NK-92 (cell line): ENCODE measurements around the gene ADRA1B.

Experiments
- DNase-seq: peaks from one replicate; lab custom pipeline; 2025; ENCODE audit not compliant: unreplicated experiment; lab: John Stamatoyannopoulos, UW

ADRA1B gene

DNA sequence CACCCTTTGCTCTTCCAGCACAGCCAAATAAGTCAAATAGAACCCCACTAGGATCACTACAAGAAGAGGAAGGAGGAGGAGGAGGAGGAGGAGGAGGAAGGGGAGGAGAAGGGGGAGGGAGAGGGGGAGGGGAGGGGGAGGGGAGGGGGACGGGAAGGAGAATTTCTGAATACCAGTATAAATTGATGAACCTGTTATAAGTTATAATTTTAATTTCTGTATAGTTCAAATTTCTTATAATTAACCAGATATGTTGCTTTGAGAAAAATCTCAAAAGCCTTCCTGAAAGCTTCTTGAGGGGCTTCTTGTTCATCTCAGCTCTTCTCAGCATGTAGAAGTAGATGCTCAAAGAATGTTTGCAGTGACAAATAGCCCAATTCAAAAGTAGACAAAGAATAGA, 15.0 kb upstream of the ADRA1B start:
- DNase-seq: no peak

DNA sequence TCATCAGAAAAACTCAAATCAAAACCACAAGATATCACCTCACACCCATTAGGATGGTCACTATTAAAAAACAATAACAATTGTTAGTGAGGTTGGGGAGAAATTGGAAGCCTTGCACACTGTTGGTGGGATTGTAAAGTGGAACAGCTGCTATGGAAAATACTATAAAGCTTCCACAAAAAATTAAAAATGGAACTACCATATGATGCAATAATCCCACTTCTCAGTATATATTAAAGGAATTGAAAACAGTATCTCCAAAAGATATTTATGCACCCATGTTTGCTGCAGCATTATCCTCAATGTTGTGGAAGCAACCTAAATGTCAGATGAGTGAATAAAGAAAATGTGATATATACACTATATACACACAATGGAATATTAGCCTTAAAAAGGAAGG, 14.5 kb upstream of the ADRA1B start:
- no peak for DNase-seq

DNA sequence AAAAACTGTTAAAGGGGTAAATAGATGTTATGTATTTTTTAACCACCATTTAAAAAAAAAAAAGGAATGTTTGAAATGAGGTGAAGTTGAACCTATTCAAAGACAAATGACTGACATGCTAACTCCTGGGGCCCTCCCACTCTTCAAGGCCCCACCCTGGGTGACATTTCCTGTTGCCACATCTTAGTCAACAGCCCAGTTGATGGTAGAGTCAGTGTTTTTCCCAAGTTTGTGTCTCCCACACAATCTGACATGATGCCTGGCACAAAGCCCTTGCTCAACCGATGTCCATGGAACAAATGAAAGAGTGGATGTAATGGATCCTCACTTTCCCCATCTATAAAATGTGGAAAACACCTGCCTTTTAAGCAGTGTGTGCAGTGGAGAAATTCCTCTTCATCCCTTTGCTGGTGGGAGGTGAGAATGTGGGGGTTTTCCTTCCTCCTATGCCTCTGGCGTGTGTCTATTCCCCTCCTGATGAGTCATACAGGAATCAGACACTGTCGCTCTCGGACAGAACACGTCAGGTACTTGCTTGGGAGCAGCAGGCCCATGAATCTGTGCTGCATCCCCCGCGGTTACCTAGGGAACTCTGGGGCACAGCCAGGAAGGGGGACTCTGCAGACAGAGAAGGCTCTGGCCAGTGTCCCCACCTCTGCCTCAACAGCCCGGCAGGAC, 13.7 kb upstream of the ADRA1B start:
- DNase-seq: no peak

DNA sequence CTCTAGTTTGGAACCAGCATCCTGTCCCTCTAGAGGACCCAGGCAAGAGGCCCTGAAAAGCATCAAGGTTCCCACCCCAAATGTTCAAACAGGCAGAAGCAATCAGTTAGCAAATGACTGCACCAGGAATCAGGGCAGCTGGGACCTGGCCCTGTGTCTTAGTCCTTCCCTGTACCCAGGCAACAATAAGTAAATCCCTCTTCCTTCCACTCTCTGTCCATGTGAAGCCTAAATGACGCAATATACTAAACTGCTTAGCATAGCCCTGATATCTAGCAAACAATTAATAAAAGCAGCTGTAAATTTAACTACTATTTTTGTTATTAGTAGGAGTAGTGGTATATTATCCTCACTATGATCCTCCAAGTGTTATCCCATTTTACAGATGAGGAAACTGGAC, 13.2 kb upstream of the ADRA1B start:
- DNase-seq: no peak

DNA sequence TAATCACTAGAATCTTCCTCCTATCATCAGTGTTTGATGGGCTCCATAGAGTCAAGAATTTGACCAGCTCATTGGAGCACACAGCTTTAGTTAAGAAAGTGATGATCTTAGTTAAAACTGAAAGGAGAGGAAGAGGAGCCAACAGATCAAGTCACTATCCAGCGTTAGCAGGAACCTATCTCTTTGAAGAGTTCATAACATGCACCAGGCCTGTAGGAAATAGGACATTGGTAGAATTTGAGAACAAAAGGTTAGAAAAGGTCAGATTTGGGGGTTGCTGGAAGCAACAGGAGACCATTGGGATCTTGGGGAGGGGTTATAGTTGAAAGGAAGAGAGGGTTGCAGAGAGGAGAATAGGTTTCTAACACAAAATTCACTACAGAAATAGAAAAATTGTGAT, 11.4 kb upstream of the ADRA1B start:
- no peak for DNase-seq

DNA sequence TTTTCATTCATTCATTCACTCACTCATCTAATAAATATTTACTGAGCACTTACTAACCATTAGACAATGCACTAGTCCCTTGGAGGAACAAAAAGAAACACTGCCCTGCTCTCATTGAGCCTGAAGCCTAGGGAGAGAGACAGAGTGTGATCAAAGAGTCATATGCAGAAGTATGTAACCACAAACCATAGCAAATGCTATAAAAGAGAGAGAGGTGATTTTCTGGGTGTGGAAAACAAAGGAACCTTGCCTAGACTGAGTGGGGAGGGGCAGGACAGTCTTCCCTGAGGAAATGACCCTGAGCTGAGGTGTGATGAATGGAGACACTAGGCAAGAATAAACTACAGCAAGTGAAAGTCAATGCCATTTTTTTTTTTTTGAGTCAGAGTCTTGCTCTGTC, 10.8 kb upstream of the ADRA1B start:
- no peak for DNase-seq

DNA sequence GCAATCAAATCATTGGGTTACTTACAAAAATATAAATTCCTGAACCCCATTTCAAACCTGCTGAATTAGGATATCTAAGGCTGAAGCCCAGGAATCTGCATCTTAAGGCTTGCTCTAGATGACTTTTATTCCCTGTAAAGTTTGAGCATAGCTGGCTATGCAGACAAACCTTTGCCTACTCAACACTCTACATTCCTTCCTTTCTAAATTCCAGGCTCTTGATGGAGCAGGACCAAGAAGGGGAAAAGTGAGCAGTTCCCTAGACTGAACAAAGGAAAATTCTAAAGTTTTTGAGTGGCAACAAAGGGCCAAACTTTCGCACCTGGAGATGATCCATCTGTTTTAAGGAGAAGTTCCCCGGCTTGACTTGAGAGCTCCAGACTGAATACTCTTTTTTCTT, 9.8 kb upstream of the ADRA1B start:
- DNase-seq: no peak

DNA sequence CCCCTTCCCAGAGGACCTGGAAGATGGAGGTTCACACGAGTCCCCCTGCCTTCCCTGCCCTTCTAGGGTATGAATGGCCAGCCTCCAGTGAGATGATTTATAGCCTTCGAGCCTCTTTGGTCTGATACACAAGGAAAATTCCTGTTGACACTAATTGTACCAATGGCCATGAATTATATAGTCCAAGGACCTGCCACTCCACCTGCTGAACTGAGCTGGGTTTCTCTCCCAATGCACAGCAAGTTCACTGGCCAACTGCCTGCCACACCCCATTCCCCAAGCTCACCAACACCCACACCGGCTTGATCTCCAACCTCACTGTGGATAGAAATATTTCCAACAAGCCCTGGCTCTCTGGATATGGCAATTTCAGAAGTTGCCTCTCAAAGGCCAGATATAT, 9.3 kb upstream of the ADRA1B start:
- no peak for DNase-seq

DNA sequence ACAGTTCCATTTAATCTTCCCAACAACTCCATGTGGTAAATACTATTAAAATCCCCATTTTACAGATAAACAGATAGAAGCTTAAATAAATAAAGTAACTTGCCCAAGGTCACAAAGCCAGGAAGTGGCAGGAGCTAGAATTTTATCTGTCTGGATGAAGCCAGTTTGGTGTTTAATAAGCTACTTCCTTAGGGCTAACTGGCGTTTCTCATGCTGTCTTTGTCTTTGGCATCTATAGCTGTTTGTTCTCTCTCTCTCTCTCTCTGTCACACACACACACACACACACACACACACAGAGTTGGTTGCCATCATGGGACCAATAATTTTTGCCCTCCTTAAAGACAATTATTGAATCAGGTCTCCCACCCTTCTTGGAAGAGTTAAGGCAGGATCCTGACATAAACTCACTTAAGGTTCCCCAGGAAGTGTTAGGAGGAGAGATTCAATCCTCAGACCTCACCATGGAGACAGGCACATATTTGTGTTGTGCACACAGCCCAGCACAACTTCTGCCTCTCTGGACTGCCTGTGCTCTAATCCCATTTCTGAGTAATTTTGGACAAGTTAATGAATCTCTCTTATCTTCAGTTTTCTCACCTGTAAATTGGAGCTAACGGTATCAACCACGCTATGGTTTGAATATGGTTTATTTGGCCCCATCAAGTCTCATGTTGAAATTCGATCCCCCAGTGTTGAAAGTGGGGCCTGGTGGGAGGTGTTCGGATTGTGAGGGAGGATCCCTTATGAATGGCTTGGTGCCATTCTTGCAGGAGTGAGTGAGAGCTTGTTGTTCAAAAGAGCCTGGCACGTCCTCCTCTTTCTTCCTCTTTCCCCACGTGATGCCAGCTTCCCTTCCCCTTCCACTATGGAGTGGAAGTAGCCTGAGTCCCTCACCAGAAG, 8.3 kb upstream of the ADRA1B start:
- no peak for DNase-seq

DNA sequence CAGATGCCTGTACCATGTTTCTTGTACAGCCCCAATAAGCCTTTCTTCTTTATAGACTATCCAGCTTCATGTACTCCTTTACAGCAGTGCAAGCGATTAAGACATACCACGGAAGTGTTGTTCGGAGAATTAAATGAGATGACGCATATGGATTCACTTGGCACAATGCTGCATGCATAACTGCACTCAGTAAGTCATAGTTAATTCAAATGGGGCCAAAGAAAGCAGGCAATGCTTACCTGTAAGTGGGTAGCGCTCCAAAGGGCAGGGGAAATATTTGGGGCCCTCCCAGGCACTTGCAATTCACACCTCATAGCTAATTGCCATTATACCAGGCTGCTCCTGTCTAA, 7.7 kb upstream of the ADRA1B start:
- no peak for DNase-seq

DNA sequence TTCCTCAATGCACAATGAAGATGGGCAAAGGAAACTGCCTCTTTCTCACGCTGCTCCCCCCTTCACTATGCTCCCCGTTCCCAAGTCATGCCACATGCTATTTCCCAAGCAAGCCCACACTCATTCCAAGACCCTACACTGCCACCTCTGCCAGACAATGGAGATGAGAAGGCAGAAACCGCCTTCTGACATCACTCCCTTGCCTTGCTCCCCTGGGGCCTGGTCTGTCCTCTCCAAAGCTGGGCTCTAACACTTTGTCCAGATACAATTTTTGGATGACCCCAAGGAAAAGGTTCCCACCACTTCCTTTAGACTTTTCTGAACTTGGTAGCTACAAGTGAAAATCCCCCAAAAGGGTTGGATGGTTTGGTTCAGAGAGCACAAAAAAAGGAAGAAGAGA, 7.2 kb upstream of the ADRA1B start:
- no peak for DNase-seq

DNA sequence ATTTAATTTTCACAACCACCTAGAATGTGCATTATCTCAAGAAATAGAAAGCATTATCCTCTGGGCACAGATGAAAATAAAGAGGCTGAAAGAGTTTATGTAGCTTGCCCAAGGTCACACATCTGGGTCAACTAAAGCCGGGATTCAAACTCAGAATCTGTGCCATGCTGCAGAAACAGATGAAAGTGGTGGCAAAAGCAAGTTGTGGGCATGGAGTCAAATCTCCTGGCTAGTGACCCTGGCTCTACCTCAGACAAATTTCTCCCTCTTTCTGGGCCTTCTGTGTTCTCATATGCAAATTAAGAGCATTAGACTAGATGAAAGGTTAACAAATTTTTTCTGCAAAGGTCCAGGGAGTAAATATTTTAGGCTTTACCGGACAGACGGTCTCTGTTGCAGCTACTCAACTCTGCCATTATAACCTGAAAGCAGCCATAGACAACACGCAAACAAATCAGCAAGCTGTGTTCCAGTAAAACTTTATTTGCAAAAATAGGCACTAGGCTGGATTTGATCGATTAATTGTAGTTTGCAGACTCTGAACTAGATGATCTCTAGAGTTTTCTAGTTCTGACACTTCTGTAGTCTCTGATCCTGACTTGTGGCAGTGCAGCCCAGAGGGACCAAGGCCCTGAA, 6.0 kb upstream of the ADRA1B start:
- no peak for DNase-seq

DNA sequence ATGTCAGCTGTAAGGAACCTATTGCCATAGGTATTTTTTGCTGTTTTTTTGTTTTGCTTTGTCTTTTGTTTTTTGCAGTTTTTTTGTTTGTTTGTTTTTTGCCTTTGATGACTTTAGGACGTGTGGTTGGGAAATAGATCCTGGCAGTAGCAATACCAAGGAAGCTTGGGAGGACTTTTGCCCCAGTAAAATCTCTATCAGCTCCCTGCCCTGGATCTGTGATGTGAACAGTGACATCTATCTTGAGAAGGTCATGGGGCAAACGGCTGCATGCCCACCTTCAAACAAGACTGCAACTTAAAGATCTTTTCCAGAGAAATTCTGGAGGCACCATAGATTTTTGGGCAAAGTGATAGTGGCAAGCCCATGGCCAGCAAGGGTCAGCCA, 5.4 kb upstream of the ADRA1B start:
- DNase-seq: no peak

DNA sequence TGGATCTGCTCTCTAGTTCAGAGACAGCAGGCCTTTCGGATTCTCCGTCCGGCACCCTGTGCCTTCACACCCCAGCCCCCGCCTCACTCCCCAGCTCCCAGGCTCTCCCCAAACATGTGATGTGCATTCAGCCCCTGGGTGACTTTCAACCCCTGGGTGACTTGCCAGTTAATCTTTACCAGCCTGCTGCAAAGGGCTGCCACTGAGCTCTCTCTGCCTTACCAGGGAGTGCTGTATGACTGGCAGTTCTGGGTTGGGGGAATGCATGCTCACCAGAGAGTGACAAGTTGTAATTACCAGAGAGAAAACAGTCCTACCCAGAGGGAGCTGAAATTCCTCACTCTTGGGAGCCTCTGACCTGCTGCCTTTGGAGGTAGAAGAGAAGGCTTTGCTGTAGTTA, 4.9 kb upstream of the ADRA1B start:
- DNase-seq: no peak

DNA sequence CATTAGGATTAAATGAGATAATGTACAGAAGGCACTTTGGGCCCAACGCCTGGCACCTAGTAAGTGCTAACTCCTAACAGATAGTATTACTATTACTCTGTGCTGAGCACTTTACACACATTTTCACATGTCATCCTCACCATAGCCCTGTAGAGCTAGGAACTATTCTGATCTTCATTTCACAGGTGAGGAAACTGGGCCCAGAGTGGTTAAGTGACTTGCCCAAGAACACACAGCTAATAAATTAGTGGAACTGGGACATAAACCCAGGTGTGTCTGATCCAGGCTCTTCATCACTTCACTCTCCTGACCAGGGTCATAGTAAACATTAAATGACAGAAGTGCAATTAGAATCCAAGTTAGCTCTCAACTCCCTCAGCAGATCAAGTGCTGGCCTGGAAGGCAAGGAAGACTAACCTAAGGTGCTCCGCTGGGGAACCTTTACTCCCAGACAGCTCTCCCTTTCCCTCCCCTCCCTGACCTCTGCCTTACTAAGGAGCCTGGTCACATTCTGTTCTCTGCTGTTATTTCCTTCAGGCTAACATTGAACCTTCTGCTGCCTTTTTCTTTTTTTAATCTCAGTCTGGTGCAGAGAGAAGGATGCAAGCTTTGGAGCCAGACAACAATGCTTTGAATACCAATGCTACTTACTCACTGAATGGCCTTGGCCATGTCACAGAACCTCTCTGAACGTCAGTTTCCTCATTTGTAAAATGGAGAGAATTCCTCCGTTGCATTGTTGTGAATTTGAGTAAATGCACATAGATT, 4.1 kb upstream of the ADRA1B start:
- no peak for DNase-seq

DNA sequence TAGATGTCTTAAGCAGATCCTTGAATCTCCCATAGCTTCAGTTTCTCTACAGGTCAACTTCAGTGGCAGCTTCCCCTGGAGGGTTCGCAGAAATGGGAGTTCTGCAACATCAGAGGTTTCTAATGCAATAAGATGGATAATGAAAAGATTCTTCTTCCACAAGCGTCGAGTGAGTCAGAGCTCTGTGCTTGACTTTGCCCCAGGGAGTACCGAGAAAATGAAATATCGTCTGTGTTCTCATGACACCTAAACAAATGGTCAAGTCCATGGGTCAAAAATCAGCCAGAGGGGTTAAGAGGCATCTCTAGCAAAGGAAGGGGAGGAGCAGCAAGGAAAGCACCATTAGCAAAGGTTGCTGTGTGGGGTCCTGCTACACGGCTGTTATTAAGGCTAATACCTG, 3.2 kb upstream of the ADRA1B start:
- DNase-seq: no peak

DNA sequence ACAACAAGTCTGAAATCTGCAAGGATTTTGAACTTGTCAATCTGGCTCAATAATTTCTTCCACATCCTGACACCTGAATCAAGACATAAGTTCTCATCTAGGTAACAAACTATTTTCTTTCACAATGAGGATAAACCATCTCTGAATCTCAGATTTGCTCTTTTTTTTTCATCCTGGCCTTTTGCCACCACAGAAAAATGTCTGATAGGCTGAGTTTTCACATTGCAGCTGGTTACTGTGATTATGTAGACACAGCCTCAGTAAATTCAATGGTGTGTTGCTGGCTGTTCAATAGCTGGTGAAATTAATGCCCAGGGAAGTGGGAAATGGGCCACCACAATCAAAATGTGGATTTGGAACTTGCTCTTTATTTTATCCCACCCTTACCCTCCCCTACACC, 2.8 kb upstream of the ADRA1B start:
- no peak for DNase-seq

DNA sequence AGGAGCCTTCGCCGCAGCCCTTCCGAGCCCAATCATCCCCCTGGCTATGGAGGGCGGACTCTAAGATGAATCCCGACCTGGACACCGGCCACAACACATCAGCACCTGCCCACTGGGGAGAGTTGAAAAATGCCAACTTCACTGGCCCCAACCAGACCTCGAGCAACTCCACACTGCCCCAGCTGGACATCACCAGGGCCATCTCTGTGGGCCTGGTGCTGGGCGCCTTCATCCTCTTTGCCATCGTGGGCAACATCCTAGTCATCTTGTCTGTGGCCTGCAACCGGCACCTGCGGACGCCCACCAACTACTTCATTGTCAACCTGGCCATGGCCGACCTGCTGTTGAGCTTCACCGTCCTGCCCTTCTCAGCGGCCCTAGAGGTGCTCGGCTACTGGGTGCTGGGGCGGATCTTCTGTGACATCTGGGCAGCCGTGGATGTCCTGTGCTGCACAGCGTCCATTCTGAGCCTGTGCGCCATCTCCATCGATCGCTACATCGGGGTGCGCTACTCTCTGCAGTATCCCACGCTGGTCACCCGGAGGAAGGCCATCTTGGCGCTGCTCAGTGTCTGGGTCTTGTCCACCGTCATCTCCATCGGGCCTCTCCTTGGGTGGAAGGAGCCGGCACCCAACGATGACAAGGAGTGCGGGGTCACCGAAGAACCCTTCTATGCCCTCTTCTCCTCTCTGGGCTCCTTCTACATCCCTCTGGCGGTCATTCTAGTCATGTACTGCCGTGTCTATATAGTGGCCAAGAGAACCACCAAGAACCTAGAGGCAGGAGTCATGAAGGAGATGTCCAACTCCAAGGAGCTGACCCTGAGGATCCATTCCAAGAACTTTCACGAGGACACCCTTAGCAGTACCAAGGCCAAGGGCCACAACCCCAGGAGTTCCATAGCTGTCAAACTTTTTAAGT, 819 bp downstream of the ADRA1B start:
- DNase-seq: no peak

DNA sequence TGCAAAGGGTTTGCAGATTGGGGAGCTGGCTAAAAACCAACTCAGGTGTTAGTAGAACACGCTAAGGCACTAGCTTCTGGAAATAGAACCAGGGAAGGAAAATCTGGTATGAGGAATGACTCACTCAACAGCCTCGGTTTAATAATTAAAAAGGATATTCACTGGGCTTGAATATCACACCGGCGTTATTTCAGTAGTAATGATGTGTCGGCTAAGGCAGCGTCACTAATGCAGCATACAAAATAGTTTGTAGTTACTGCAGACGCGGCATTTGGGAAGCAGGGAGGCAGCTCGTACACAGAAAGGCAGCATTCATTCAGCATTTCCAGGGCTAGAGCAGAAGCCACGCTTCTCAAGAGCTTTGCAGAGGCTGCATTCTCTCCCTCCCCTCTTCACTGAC, 1.7 kb downstream of the ADRA1B start:
- DNase-seq: no peak

DNA sequence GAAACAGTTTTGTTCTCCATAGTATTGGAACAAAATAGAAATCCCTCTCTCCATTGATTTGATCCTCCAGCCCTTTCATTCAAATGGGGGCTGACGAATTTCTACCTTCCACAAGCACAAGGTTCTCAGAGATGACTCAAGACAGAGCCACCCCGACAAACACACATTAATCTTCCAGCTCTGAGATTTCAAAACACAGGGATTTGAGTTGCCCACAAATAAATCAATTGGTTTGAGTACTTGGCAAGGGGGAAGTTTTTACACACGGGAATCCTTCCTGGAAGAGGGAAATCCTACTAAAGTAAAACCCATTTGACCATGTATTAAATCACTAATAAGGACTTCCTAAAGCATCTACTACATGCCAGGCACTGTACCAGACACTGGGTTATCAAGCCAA, 5.4 kb downstream of the ADRA1B start:
- no peak for DNase-seq

DNA sequence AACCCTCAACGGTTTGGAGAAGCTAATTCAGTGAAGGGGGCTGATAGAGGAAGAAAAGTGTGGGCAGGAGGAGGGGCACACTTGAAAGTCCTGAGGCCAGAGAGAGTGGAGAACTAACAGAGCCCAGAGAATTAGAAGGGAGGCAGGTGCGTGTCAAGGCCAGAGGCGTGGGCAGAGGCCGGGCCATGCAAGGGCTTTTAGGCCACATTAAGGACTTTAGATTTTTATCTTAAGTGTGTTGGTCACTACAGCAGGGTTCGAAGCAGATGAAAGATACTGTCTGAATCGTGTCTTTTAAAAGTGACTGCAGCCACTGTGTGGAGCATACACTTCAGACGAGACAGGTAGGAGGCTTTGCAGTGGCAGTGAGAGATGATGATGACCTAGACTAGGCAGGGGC, 6.7 kb downstream of the ADRA1B start:
- DNase-seq: no peak
